K562 (cell line): Measurements from ENCODE around the gene EXOC4. TPM values are rescaled to one million over a fixed set of nuclear protein-coding genes. Genes with fewer than 3 reads are reported as not detected.

Experiments
- ATF1 ChIP-seq, 2 experiments: fragments of 450-650 bp in 1 of 2; IDR thresholded peaks; 2 replicates each; pipeline ENCODE4 v1.6.1; 2016; ENCODE audit warnings: missing compliant biosample characterization in 1 of 2, missing genetic modification characterization in 1 of 2
- CBFA2T2 ChIP-seq: fragments of 450-650 bp; conservative IDR thresholded peaks from 2 replicates; pipeline ENCODE4 v1.6.1; 2017; ENCODE audit warnings: mild to moderate bottlenecking
- CBFA2T3 ChIP-seq: fragments of 450-650 bp; IDR thresholded peaks from 2 replicates; pipeline ENCODE4 v1.6.1; 2017
- DPF2 ChIP-seq: fragments of 450-650 bp; IDR thresholded peaks from 2 replicates; pipeline ENCODE4 v1.6.1; 2016
- FOXO4 ChIP-seq: fragments of 450-650 bp; formaldehyde crosslinking; IDR thresholded peaks from 2 replicates; pipeline ENCODE4 v1.4.0; 2020; ENCODE audit warnings: mild to moderate bottlenecking, moderate library complexity
- HDAC1 ChIP-seq, 2 experiments: fragments of 450-650 bp; IDR thresholded peaks; 2 replicates each; pipeline ENCODE4 v1.6.1; 2016 to 2017; ENCODE audit warnings: inconsistent platforms in 1 of 2, mild to moderate bottlenecking in 1 of 2, moderate library complexity in 1 of 2
- ILK ChIP-seq: fragments of 450-650 bp; IDR thresholded peaks from 2 replicates; pipeline ENCODE4 v1.6.1; 2016; ENCODE audit warnings: missing genetic modification characterization, low read depth, mild to moderate bottlenecking, missing compliant biosample characterization, moderate library complexity, borderline replicate concordance
- KDM2B ChIP-seq: fragments of 250-450 bp; sonication (Bioruptor Pico); IDR thresholded peaks from 2 replicates; pipeline ENCODE4 v1.8.0; 2021; ENCODE audit warnings: mild to moderate bottlenecking, moderate library complexity
- MEF2D ChIP-seq: conservative IDR thresholded peaks from 2 replicates; pipeline ENCODE4 v1.6.1; 2016; ENCODE audit warnings: low read depth, missing genetic modification characterization, missing compliant biosample characterization
- NCOA1 ChIP-seq: fragments of 450-650 bp; IDR thresholded peaks from 2 replicates; pipeline ENCODE4 v1.6.1; 2016; ENCODE audit warnings: low read depth
- NCOR1 ChIP-seq: fragments of 450-650 bp; IDR thresholded peaks from 2 replicates; pipeline ENCODE4 v1.6.1; 2016; ENCODE audit warnings: mild to moderate bottlenecking, moderate library complexity
- PHF8 ChIP-seq: fragments of 200-600 bp; sonication (generic); IDR thresholded peaks from 2 replicates; pipeline ENCODE4 v1.6.1; 2012; ENCODE audit warnings: mixed run types, mild to moderate bottlenecking, inconsistent platforms, low read length, moderate library complexity, borderline replicate concordance
- POLR2AphosphoS5 ChIP-seq: IDR thresholded peaks from 2 replicates; pipeline ENCODE4 v1.6.1; 2011; ENCODE audit warnings: mild to moderate bottlenecking, low read depth, low read length, moderate library complexity; ENCODE audit not compliant: control insufficient read depth, insufficient read depth
- PRMT5 ChIP-seq: sonication (generic); formaldehyde crosslinking; IDR thresholded peaks from 2 replicates; pipeline ENCODE4 v1.5.0; 2020; ENCODE audit warnings: missing genetic modification reagents
- RAD51 ChIP-seq: fragments of 450-650 bp; IDR thresholded peaks from 2 replicates; pipeline ENCODE4 v1.7.1; 2016; ENCODE audit warnings: low read depth, mild to moderate bottlenecking, borderline replicate concordance
- RCOR1 ChIP-seq, 2 experiments: IDR thresholded peaks; 2 replicates each; pipeline ENCODE4 v1.6.1; 2012; ENCODE audit warnings: low read depth in 2 of 2, low read length in 2 of 2, borderline replicate concordance in 1 of 2, improper control_type of control experiment in 1 of 2
- RUNX1 ChIP-seq: sonication (generic); IDR thresholded peaks from 2 replicates; pipeline ENCODE4 v1.6.1; 2016; ENCODE audit warnings: antibody characterized with exemption, low read depth
- SMAD1 ChIP-seq: fragments of 150-350 bp; IDR thresholded peaks from 2 replicates; pipeline ENCODE4 v1.6.1; 2014; ENCODE audit warnings: low read length, low read depth; ENCODE audit not compliant: partially characterized antibody
- STAT5A ChIP-seq: IDR thresholded peaks from 2 replicates; pipeline ENCODE4 v1.6.1; 2012; ENCODE audit warnings: low read length, inconsistent platforms, borderline replicate concordance
- TEAD4 ChIP-seq, 2 experiments: sonication (generic) in 1 of 2; formaldehyde crosslinking in 1 of 2; IDR thresholded peaks; 2 replicates each; pipeline versions ENCODE4 v1.6.1 to v1.8.0; 2012 to 2022; ENCODE audit warnings: borderline replicate concordance in 1 of 2, inconsistent platforms in 1 of 2, low read length in 1 of 2, mild to moderate bottlenecking in 1 of 2, missing genetic modification reagents in 1 of 2
- UBTF ChIP-seq, 2 experiments: IDR thresholded peaks; 2 replicates each; pipeline ENCODE4 v1.6.1; 2012; ENCODE audit warnings: improper control_type of control experiment in 2 of 2, low read depth in 2 of 2, low read length in 2 of 2, borderline replicate concordance in 1 of 2
- XRCC4 ChIP-seq: IDR thresholded peaks from one replicate; pipeline ENCODE4 v1.6.1; 2011; ENCODE audit not compliant: insufficient read depth, insufficient read length; ENCODE audit errors: extremely low read depth
- ZBTB34 ChIP-seq: fragments of 250-450 bp; sonication (Bioruptor Pico); IDR thresholded peaks from 2 replicates; pipeline ENCODE4 v1.8.0; 2021; ENCODE audit warnings: mild to moderate bottlenecking, moderate library complexity
- polyA plus RNA-seq, 8 experiments: library from polyadenylated mRNA; depleted of rRNA in 4 of 8; stranded (reverse) in 5 of 8; unstranded in 3 of 8; fragments of >200 nt; fragmentation: Nextera tagmentation in 2 of 8; fragmentation: Illumina TruSeq in 1 of 8; extraction: Ambion mirVana in 2 of 8; extraction: Trizol in 1 of 8; gene quantifications; 2 replicates each; pipeline versions ENCODE4 v1.2.1 to v1.2.3, GENCODE V29; 2011 to 2014; ENCODE audit warnings: inconsistent platforms in 1 of 8, missing spikeins in 1 of 8
- total RNA-seq, 7 experiments: library from RNA; depleted of rRNA in 6 of 7; stranded (reverse); fragments of >200 nt in 6 of 7; fragmentation: Illumina TruSeq in 2 of 7; extraction: Trizol in 2 of 7; gene quantifications; 2 replicates each; pipeline versions ENCODE4 v1.2.1 to v1.2.3, GENCODE V29; 2011 to 2021; ENCODE audit warnings: low replicate concordance in 1 of 7

EXOC4 gene
- total and polyA plus RNA-seq, 9 of the 15 experiments (the other 6 are each of a cell fraction or from before 2014, with no cell fraction given) = 18.5 to 73.1 (median 46.6) TPM

- TF ChIP-seq FOXO4 (CRISPR knock-in tag) (no peak), RUNX1 (no peak), SMAD1 (no peak), ZBTB34 (CRISPR knock-in tag) (no peak), CBFA2T2 (peak; percentile 86), ILK (no peak), STAT5A (peak; percentile 47; the same call in 1 of the 2 replicates), NCOR1 (peak; percentile 80), POLR2AphosphoS5 (peak; percentile 51; the same call in 1 of the 2 replicates), CBFA2T3 (peak; percentile 92), RCOR1 (IDR thresholded peaks at IDR 0.05; ENCODE audit: borderline replicate concordance in 1 of 2, low read depth in 2 of 2, low read length in 2 of 2) (peak; percentile 65 to 92), PHF8 (no peak), KDM2B (no peak), HDAC1 (IDR thresholded peaks at IDR 0.05) (peak; percentile 39 to 65; a peak in 1 of 4 replicates), PRMT5 (CRISPR knock-in tag) (no peak), UBTF (IDR thresholded peaks at IDR 0.05; ENCODE audit: borderline replicate concordance in 1 of 2, low read depth in 2 of 2, low read length in 2 of 2) (no peak), ATF1 (CRISPR knock-in tag; IDR thresholded peaks at IDR 0.05) (no peak), ATF1 (tag; IDR thresholded peaks at IDR 0.05) (no peak), TEAD4 (IDR thresholded peaks at IDR 0.05; ENCODE audit: low read length) (peak; percentile 84), TEAD4 (CRISPR knock-in tag; IDR thresholded peaks at IDR 0.05; ENCODE audit: borderline replicate concordance) (no peak), DPF2 (peak; percentile 58), MEF2D (0 out of 2 replicates have a peak, but pooled peaks have one; percentile 29), XRCC4 (no peak), RAD51 (no peak), NCOA1 (no peak)
Measured at GRCh38 chr7:134071355-134072331, 818.8 kb downstream of the EXOC4 start (continued).
